Central memory CD8-positive, alpha-beta T cell (primary cell): Measurements from ENCODE around the gene TRIM63.

Experiments used
- ATAC-seq: fragments of 150-1000 bp; cut with Tn5 transposase; replicated peaks from 2 replicates; pipeline ENCODE4 v1.10.0; 2022; ENCODE audit warnings: mild to moderate bottlenecking, moderate FRiP score, moderate number of reproducible peaks; ENCODE audit not compliant: poor library complexity, severe bottlenecking; ENCODE audit errors: extremely low read depth
- DNase-seq, 2 donors: peaks; one replicate each; pipeline ENCODE4 v3.0.0; 2021; ENCODE audit warnings: low spot score in 2 of 2
- H3K27ac Mint-ChIP-seq: one replicate; pipeline ENCODE4 v1.8.0; 2022; ENCODE audit warnings: low read depth, mild to moderate bottlenecking, moderate library complexity, mixed read lengths
- H3K27me3 Mint-ChIP-seq: one replicate; pipeline ENCODE4 v1.8.0; 2022; ENCODE audit warnings: mixed read lengths
- H3K36me3 Mint-ChIP-seq: one replicate; pipeline ENCODE4 v1.8.0; 2022; ENCODE audit warnings: mild to moderate bottlenecking, moderate library complexity, mixed read lengths; ENCODE audit not compliant: insufficient read depth
- H3K4me1 Mint-ChIP-seq: one replicate; pipeline ENCODE4 v1.8.0; 2022; ENCODE audit warnings: mixed read lengths
- H3K4me3 Mint-ChIP-seq: one replicate; pipeline ENCODE4 v1.8.0; 2022; ENCODE audit warnings: mild to moderate bottlenecking, moderate library complexity, mixed read lengths
- H3K9me3 Mint-ChIP-seq: one replicate; pipeline ENCODE4 v1.8.0; 2022; ENCODE audit warnings: mixed read lengths

TRIM63 gene

GRCh38 chr1:26045722-26046245 is 21.6 kb downstream of the TRIM63 start, which contains the start of gene SLC30A2:
Gene SLC30A2, minus strand, starts transcription at chr1:26046118. Its CDS starts 222 bp downstream, at chr1:26045896.
- Mint-ChIP-seq H3K9me3 (no peaks in the 10 kb centered on the region), H3K36me3 (peaks cover 1% of the 10 kb centered on the region), H3K4me3 (no peak within 1 kb of the TSS), H3K4me1 (no peaks in the 10 kb centered on the region), H3K27ac (no peak within 1 kb of the TSS), H3K27me3 (peaks cover 83% of the 10 kb centered on the region)
- DNase-seq (no peak), ATAC-seq (no peak)

DNA sequence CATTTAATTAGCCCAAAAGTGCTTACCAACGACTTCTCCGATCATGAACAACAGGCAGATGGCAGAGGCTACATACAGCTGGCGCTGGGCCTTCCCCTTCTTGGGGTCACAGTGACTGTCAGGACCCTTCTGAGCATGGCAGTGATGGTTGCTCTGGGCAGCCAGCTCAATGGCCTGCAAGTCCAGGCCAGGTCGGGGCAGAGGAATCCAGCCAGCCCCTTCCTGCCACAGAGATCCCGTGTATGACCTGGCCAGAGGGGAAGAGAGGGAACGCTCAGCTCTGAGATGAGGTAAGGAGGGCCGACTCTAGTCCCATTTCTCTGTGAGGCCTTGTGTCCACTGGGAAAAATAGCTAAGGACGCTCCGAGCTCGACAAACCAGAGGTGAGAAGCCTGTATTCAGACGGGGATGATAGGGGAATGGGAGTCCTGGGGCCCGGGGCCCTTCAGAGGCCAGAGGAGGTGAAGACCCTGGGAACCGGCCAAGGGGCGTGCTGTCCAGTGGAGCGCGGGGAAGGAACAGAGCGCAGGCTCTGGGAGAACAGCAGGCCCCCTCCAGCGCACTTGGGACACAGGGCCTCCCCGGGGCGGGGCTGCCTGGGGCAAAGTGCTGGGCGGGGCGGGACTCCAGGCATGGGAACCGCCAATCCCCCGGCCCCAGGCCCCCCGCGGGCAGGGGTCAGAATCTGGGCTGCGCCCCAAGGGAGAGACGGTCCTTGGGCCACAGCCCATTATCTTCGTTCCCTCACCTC is 22.3 kb downstream of the TRIM63 start:
- H3K27ac Mint-ChIP-seq: no peak overlapping the region
- H3K4me3 Mint-ChIP-seq: no peak overlapping the region
- H3K27me3 Mint-ChIP-seq: peaks cover 76% of the 10 kb centered on the region

DNA sequence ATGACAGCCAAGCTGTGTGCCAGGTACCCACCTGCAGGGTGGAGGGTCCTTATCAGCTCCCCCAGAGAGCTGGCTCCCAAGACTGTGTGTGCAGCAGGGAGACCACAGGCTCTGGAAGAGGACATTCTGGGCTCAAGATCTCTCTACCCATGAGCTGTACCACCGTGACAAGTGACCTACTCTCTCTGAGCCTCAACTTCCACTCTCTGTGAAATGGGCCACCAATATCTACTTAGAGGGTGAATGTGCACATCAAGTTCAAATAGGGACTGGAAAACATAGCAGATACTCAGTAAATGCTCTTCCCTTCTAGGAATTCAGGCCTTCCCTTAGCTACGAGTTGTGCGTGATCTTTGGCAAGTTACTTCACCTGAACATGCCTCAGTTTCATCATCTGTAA is 23.0 kb downstream of the TRIM63 start:
- Mint-ChIP-seq H3K36me3 (peaks cover 2% of the 10 kb centered on the region), H3K4me3 (no peak overlapping the region), H3K27ac (no peak overlapping the region), H3K27me3 (peaks cover 69% of the 10 kb centered on the region), H3K4me1 (no peaks in the 10 kb centered on the region), H3K9me3 (no peaks in the 10 kb centered on the region)
- no peak for ATAC-seq
- DNase-seq: no peak

More for the DNA sequence above, 22.3 kb downstream of the TRIM63 start:
- DNase-seq (no peak), ATAC-seq (no peak)
- no peaks in the 10 kb centered on the region for H3K4me1 Mint-ChIP-seq
- no peaks in the 10 kb centered on the region for H3K9me3 Mint-ChIP-seq
- peaks cover 2% of the 10 kb centered on the region for H3K36me3 Mint-ChIP-seq

DNA sequence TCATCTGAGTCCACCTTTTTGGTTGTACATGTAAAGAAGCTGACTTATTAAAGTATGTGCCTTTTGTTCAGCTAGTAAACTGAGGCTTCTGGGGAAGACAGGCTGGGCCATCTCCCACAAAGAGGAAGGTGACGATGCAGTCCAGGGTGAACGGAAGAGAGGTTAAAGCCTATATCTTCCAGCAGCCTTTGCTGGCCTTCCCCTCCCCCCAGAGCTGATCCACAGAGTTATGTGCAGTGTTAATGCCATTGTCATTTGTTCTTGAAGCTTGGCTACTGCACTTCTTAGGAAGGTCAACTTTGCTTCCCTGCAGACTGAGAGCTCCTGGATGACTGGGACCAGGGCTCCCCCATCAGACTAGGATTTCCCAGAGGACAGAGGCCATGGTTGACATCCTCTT is 23.7 kb downstream of the TRIM63 start:
- Mint-ChIP-seq H3K27me3 (peaks cover 67% of the 10 kb centered on the region), H3K27ac (no peak overlapping the region), H3K9me3 (no peaks in the 10 kb centered on the region), H3K4me3 (no peak overlapping the region), H3K4me1 (no peaks in the 10 kb centered on the region), H3K36me3 (peaks cover 2% of the 10 kb centered on the region)
- ATAC-seq: no peak
- no peak for DNase-seq

DNA sequence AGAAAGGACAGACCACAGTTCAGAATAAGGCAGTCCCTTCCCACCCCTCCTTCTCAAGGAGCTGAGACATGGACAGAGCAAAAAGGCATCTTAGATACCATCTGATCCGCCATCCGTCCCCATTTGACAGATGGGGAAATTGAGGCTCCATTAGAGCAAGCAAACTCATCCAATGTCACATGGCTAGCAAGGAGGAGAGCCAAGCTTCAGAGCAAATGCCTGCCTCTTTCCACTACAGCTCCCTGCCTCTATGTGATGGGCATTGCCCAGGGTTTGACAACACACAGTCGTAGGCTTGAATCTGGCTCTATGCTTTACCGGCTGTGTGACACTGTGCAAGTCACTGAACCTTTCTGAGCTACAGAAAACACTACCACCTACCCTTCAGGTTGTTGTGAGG is 25.5 kb downstream of the TRIM63 start:
- Mint-ChIP-seq H3K27ac (no peak overlapping the region), H3K36me3 (peaks cover 2% of the 10 kb centered on the region), H3K4me3 (no peak overlapping the region), H3K4me1 (no peaks in the 10 kb centered on the region), H3K27me3 (peaks cover 51% of the 10 kb centered on the region), H3K9me3 (no peaks in the 10 kb centered on the region)
- no peak for ATAC-seq
- DNase-seq: no peak

DNA sequence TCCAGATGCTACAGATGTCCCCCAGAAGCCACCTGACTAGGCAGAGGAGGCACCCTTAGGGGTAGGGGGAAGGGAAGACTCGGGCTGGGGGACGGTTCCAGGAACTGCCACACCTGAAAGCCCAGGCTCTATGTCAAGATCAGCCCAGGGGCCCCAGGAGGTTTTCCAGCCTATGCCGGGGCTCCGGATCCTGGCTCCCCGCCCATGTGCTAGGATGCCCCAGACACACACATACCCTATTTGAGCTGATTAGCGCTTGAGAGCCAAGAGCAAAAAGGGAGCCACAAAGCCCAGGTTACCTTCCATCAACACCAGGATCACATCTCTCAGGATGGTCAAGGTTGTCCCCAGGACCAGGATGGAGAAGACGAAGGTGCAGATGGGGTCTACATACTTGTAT is 26.0 kb downstream of the TRIM63 start:
- Mint-ChIP-seq H3K9me3 (no peaks in the 10 kb centered on the region), H3K36me3 (peaks cover 2% of the 10 kb centered on the region), H3K4me3 (no peak overlapping the region), H3K27ac (no peak overlapping the region), H3K4me1 (no peaks in the 10 kb centered on the region), H3K27me3 (peaks cover 45% of the 10 kb centered on the region)
- DNase-seq (no peak), ATAC-seq (no peak)

DNA sequence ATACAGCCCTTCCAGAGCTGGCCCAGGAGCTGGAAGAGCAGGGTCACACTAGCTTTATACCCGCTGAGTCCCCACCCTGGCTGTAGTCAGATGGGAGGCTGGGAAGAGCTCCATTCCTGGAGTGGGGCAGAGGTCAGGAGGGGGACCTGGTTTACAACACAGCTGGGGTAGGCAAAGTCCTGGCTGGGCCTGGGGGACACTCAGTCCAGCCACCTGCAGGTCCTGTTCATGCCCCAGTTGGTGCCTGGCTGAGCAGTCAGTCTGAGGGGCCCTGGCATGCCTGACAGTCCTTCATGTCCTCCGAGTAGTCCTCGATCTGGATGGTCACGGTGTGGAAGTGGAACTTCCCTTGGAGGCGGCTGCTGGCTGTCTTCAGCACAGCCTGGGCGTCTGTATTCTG is 28.5 kb downstream of the TRIM63 start:
- peaks cover 25% of the 10 kb centered on the region for H3K27me3 Mint-ChIP-seq
- H3K27ac Mint-ChIP-seq: no peak overlapping the region
- peaks cover 2% of the 10 kb centered on the region for H3K36me3 Mint-ChIP-seq
- ATAC-seq (no peak), DNase-seq (no peak)
- H3K4me1 Mint-ChIP-seq: peaks cover 19% of the 10 kb centered on the region
- H3K4me3 Mint-ChIP-seq: no peak overlapping the region
- H3K9me3 Mint-ChIP-seq: no peaks in the 10 kb centered on the region

DNA sequence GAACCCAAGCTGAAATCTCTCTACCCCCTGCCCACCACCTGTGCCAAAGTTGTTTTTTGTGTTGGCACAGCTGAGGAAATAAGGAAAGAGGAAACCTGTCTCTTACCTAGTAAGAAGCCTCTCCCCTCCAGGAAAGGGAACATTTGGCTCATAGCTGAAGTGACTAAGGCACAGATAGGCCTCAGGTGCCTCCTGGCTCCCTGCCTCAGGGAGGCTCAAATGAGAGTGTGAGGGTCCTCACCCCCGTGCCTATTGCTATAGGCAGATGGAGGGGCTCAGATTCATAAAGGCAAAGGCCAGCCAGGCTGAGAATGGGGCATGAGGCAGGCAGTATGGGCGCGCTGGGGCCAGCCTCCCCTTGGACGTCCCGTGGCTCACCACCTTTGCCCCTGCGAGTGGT is 29.0 kb downstream of the TRIM63 start:
- no peak overlapping the region for H3K27ac Mint-ChIP-seq
- H3K4me3 Mint-ChIP-seq: no peak overlapping the region
- ATAC-seq (no peak), DNase-seq (no peak)
- peaks cover 21% of the 10 kb centered on the region for H3K27me3 Mint-ChIP-seq
- peaks cover 2% of the 10 kb centered on the region for H3K36me3 Mint-ChIP-seq
- peaks cover 19% of the 10 kb centered on the region for H3K4me1 Mint-ChIP-seq
- no peaks in the 10 kb centered on the region for H3K9me3 Mint-ChIP-seq

DNA sequence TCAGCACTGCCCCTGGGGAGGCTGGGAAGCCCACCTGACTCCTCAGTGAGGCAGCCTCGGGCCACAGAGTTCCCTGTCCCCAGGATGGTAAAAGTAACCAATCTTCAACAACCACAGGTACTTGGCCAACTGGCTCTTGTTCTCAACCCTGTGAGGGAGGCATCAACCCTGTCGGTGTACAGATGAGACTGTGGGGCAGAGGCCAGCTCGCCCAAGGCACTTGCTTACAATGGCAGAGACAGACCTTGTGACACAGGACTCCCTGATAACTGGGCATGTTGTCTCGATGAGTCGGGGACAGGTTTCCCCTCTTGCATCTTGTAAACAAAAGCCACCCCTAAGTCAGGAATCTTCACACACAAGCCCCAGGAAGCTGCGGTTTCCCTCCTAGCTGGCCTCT is 29.5 kb downstream of the TRIM63 start:
- DNase-seq (no peak), ATAC-seq (no peak)
- peaks cover 15% of the 10 kb centered on the region for H3K27me3 Mint-ChIP-seq
- no peak overlapping the region for H3K27ac Mint-ChIP-seq
- no peak overlapping the region for H3K4me3 Mint-ChIP-seq
- H3K36me3 Mint-ChIP-seq: peaks cover 2% of the 10 kb centered on the region
- peaks cover 19% of the 10 kb centered on the region for H3K4me1 Mint-ChIP-seq
- no peaks in the 10 kb centered on the region for H3K9me3 Mint-ChIP-seq

DNA sequence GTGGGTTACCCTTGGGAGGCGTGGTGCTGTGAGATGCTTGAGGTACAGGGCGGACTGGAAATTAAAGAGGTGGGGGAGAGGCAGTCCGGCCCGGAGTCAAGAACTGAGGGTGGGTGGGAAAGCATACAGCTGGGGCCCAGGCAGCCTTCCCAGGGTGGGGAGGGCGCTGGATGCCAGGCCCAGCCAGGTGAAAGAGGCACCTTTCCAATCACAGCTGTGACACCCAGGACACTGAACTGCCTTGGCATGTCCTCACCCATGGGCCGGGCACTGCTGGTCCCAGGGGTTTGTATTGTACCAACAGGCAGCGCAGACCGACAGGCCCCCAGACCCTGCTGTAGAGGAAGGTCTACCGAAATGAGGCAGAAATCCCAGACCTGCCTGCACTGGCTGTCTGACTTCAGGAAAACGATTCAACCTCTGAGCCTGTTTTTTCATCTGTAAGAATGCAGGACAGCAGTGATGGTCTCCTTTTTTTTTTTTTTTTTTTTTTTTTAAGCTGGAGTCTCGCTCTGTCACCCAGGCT is 30.6 kb downstream of the TRIM63 start:
- DNase-seq: no peak
- H3K27me3 Mint-ChIP-seq: peaks cover 6% of the 10 kb centered on the region
- H3K4me3 Mint-ChIP-seq: no peak overlapping the region
- H3K36me3 Mint-ChIP-seq: peaks cover 2% of the 10 kb centered on the region
- H3K9me3 Mint-ChIP-seq: no peaks in the 10 kb centered on the region
- H3K4me1 Mint-ChIP-seq: peaks cover 19% of the 10 kb centered on the region
- no peak for ATAC-seq
- no peak overlapping the region for H3K27ac Mint-ChIP-seq

- Mint-ChIP-seq H3K36me3 (peaks cover 2% of the 10 kb centered on the region), H3K4me1 (peaks cover 19% of the 10 kb centered on the region), H3K4me3 (peak overlapping the region; percentile 95), H3K9me3 (no peaks in the 10 kb centered on the region), H3K27me3 (peaks cover 9% of the 10 kb centered on the region), H3K27ac (peak overlapping the region; percentile 90)
- peak; percentile 58 to 84 for DNase-seq
- ATAC-seq: peak; percentile 76
These were observed 31.3 kb downstream of the TRIM63 start for GRCh38 chr1:26035959-26036755.

GRCh38 chr1:26035203-26035958 is 32.0 kb downstream of the TRIM63 start:
- Mint-ChIP-seq H3K9me3 (no peaks in the 10 kb centered on the region), H3K4me1 (peaks cover 19% of the 10 kb centered on the region), H3K36me3 (no peaks in the 10 kb centered on the region), H3K4me3 (peak overlapping the region; percentile 95), H3K27ac (peak overlapping the region; percentile 90), H3K27me3 (peaks cover 16% of the 10 kb centered on the region)
- ATAC-seq (peak; percentile 97), DNase-seq (peak; percentile 77 to 85)
